K562 (cell line): Measurements from ENCODE around the gene DRC1. TPM values are rescaled to one million over a fixed set of nuclear protein-coding genes. Genes with fewer than 3 reads are reported as not detected.

Source experiments
- ATAC-seq: fragments of 200-7000 bp; cut with Tn5 transposase; 3 replicates; pipeline ENCODE4 v1.9.1; 2020; ENCODE audit warnings: moderate library complexity
- BruUV-seq: library from RNA; stranded (reverse); fragments of 400-500 nt; replicated peaks from 2 replicates; lab custom pipeline; 2021; lab: Mats Ljungman, UMichigan
- CTCF ChIA-PET: fragments of 300-600 bp; formaldehyde crosslinking; extraction: SDS; loops from one replicate; lab custom pipeline; 2021; ENCODE audit warnings: low intra/inter-chr PET ratio; lab: Yijun Ruan, JAX
- POLR2A ChIA-PET: fragments of 300-600, 350-650 bp; sonication (Branson Sonifier 250); formaldehyde crosslinking; extraction: SDS; loops from one replicate; lab custom pipeline; 2021; ENCODE audit warnings: antibody characterized with exemption, inconsistent platforms; lab: Yijun Ruan, JAX
- DNase-seq, 4 experiments: peaks; one replicate each; pipeline versions ENCODE4 v3.0.0 to v3.0.0-alpha.2; 2011 to 2018; ENCODE audit warnings: low spot score in 3 of 4, mixed read lengths in 3 of 4; ENCODE audit errors: extremely low read depth in 1 of 4
- FAIRE-seq: peaks from 2 replicates; lab custom pipeline; 2011; peaks lifted over from hg19 to GRCh38; lab: Jason Lieb, UNC
- H2AFZ ChIP-seq: 2 replicates; pipeline ENCODE4 v1.6.0; 2011; ENCODE audit warnings: low read depth, low read length, control low read depth, inconsistent platforms
- H3K27ac ChIP-seq: fragments of 200-600 bp; 3 replicates; pipeline ENCODE4 v1.8.0; 2011; ENCODE audit warnings: low read depth, mild to moderate bottlenecking, control low read depth, inconsistent platforms, low read length, moderate library complexity, mixed read lengths; ENCODE audit errors: extremely low read depth
- H3K27me3 ChIP-seq, 2 experiments: fragments of 300-600 bp in 1 of 2; 2 replicates in 1 of 2; 3 replicates in 1 of 2; pipeline versions ENCODE4 v1.6.0 to v1.8.0; 2011; ENCODE audit warnings: inconsistent platforms in 2 of 2, low read length in 2 of 2, mild to moderate bottlenecking in 1 of 2, mixed read lengths in 1 of 2, moderate library complexity in 1 of 2; ENCODE audit not compliant: control insufficient read depth in 2 of 2, insufficient read depth in 2 of 2
- H3K36me3 ChIP-seq: fragments of 300-600 bp; 3 replicates; pipeline ENCODE4 v1.8.0; 2011; ENCODE audit warnings: mild to moderate bottlenecking, low read length, inconsistent platforms; ENCODE audit not compliant: control insufficient read depth, insufficient read depth
- H3K4me1 ChIP-seq, 2 experiments: fragments of 200-600 bp in 1 of 2; replicated peaks in 1 of 2; 2 replicates in 1 of 2; 3 replicates in 1 of 2; pipeline versions ENCODE4 v1.5.1 to v1.8.0; 2011; ENCODE audit warnings: inconsistent platforms in 2 of 2, low read length in 2 of 2, mild to moderate bottlenecking in 1 of 2, mixed read lengths in 1 of 2, moderate library complexity in 1 of 2; ENCODE audit not compliant: control insufficient read depth in 2 of 2, insufficient read depth in 2 of 2
- H3K4me2 ChIP-seq: 2 replicates; pipeline ENCODE4 v1.6.1; 2011; ENCODE audit warnings: low read length, control low read depth, inconsistent platforms, mixed read lengths; ENCODE audit not compliant: insufficient read depth
- H3K4me3 ChIP-seq: fragments of 200-600 bp; sonication (generic), shearing (Covaris generic); 2 replicates; pipeline ENCODE4 v1.5.1; 2016; ENCODE audit warnings: control low read depth, inconsistent platforms
- H3K79me2 ChIP-seq: fragments of 200-600 bp; 3 replicates; pipeline ENCODE4 v1.8.0; 2011; ENCODE audit warnings: low read length, inconsistent platforms; ENCODE audit not compliant: control insufficient read depth, insufficient read depth
- H3K9ac ChIP-seq, 2 experiments: 2 replicates each; pipeline versions ENCODE4 v1.6.0 to v1.6.1; 2011; ENCODE audit warnings: low read depth in 2 of 2, low read length in 2 of 2, control low read depth in 1 of 2, inconsistent platforms in 1 of 2, mild to moderate bottlenecking in 1 of 2, mixed read lengths in 1 of 2; ENCODE audit not compliant: insufficient read depth in 1 of 2
- H3K9me1 ChIP-seq: one replicate; pipeline ENCODE4 v1.6.0; 2011; ENCODE audit warnings: inconsistent platforms, mild to moderate bottlenecking, low read length, moderate library complexity; ENCODE audit not compliant: control insufficient read depth, insufficient read depth
- H3K9me3 ChIP-seq: replicated peaks from 2 replicates; pipeline ENCODE4 v1.5.1; 2011; ENCODE audit warnings: low read depth, low read length, inconsistent platforms; ENCODE audit not compliant: control insufficient read depth, insufficient read depth
- H4K20me1 ChIP-seq: replicated peaks from 2 replicates; pipeline ENCODE4 v1.6.1; 2011; ENCODE audit warnings: low read length, inconsistent platforms, mixed read lengths; ENCODE audit not compliant: control insufficient read depth, insufficient read depth
- CEBPB ChIP-seq: fragments of 450-650 bp; IDR thresholded peaks from 2 replicates; pipeline ENCODE4 v1.6.1; 2016; ENCODE audit warnings: missing genetic modification characterization, missing compliant biosample characterization
- ELF2 ChIP-seq: fragments of 250-450 bp; sonication (Bioruptor Pico); IDR thresholded peaks from 2 replicates; pipeline ENCODE4 v1.5.0; 2021; ENCODE audit warnings: mild to moderate bottlenecking
- NR3C1 ChIP-seq: sonication (generic); formaldehyde crosslinking; IDR thresholded peaks from 2 replicates; pipeline ENCODE4 v1.8.1; 2022; ENCODE audit warnings: missing genetic modification reagents
- PRPF4 ChIP-seq: fragments of 200-400 bp; formaldehyde crosslinking; IDR thresholded peaks from one replicate; pipeline ENCODE4 v1.6.1; 2017; ENCODE audit warnings: low read length, low read depth, mild to moderate bottlenecking; ENCODE audit not compliant: insufficient read depth, poor library complexity, severe bottlenecking
- ZNF280A ChIP-seq: fragments of 450-650 bp; IDR thresholded peaks from 2 replicates; pipeline ENCODE4 v1.6.1; 2018; ENCODE audit warnings: mild to moderate bottlenecking, low read depth; ENCODE audit not compliant: partially characterized antibody
- WGBS: fragments of 100-300 bp; shearing (Covaris generic); methylation state at CpG from one replicate; pipeline ENCODE4 v1.1.6; 2016; ENCODE audit warnings: low coverage, mixed read lengths; ENCODE audit not compliant: insufficient coverage; ENCODE audit errors: missing lambda C conversion rate; 5-methylcytosine and 5-hydroxymethylcytosine counted together
- in situ Hi-C: fragments of 300-500 bp; cut with MboI; formaldehyde crosslinking; loops from 4 replicates; pipeline ENCODE4 v1.15.0; 2018; ENCODE audit warnings: inconsistent platforms, mixed read lengths
- intact Hi-C: fragments of 100-400 bp; cut with micrococcal nuclease; formaldehyde crosslinking; loops from 2 replicates; pipeline ENCODE4 v1.14.2; 2022
- polyA plus RNA-seq, 8 experiments: library from polyadenylated mRNA; depleted of rRNA in 4 of 8; stranded (reverse) in 5 of 8; unstranded in 3 of 8; fragments of >200 nt; fragmentation: Nextera tagmentation in 2 of 8; fragmentation: Illumina TruSeq in 1 of 8; extraction: Ambion mirVana in 2 of 8; extraction: Trizol in 1 of 8; gene quantifications; 2 replicates each; pipeline versions ENCODE4 v1.2.1 to v1.2.3, GENCODE V29; 2011 to 2014; ENCODE audit warnings: inconsistent platforms in 1 of 8, missing spikeins in 1 of 8
- total RNA-seq, 7 experiments: library from RNA; depleted of rRNA in 6 of 7; stranded (reverse); fragments of >200 nt in 6 of 7; fragmentation: Illumina TruSeq in 2 of 7; extraction: Trizol in 2 of 7; gene quantifications; 2 replicates each; pipeline versions ENCODE4 v1.2.1 to v1.2.3, GENCODE V29; 2011 to 2021; ENCODE audit warnings: low replicate concordance in 1 of 7

The DRC1 gene
- total and polyA plus RNA-seq, 9 of the 15 experiments (the other 6 are each of a cell fraction or from before 2014, with no cell fraction given): 0.07 to 0.10 TPM; not detected in 7

- WGBS: 58% methylated on average over 7 of the region's 9 CpGs
- H3K9me1 ChIP-seq: no peaks in the 10 kb centered on the region
- no peak overlapping the region for H3K9ac ChIP-seq
- no peak for DNase-seq
- H3K9me3 ChIP-seq: peaks cover 5% of the 10 kb centered on the region; the same call in 1 of the 2 replicates
- ChIA-PET CTCF (no interaction called here), POLR2A (no interaction called here)
- H3K4me1 ChIP-seq: peaks cover 0 to 32% of the 10 kb centered on the region in 2 experiments; a peak in 2 of 5 replicates
- H3K27me3 ChIP-seq: peaks cover 0 to 5% of the 10 kb centered on the region in 2 experiments; a peak in 1 of 5 replicates
- H3K36me3 ChIP-seq: no peaks in the 10 kb centered on the region
- in situ Hi-C loops: no loop called here
- H3K4me3 ChIP-seq: no peak overlapping the region
- TF ChIP-seq CEBPB (tag): no peak
- no peak for TF ChIP-seq ZNF280A
- no peak for TF ChIP-seq NR3C1 (CRISPR knock-in tag)
- TF ChIP-seq ELF2: no peak
- TF ChIP-seq PRPF4: no peak
- ATAC-seq: no peak
- peaks cover 5% of the 10 kb centered on the region; the same call in 1 of the 2 replicates for H4K20me1 ChIP-seq
- no peak overlapping the region for H2AFZ ChIP-seq
- no peak overlapping the region for H3K4me2 ChIP-seq
- FAIRE-seq: no peak
- H3K27ac ChIP-seq: no peak overlapping the region
- intact Hi-C loops: no loop called here
- no TSS peak for BruUV-seq
- no peaks in the 10 kb centered on the region for H3K79me2 ChIP-seq
Observed at GRCh38 chr2:26473796-26474195, 72.1 kb downstream of the DRC1 start.
